Peyer's patch (tissue), 4 donors: ENCODE measurements around the gene MMAB. TPM values are rescaled to one million over a fixed set of nuclear protein-coding genes. Genes with fewer than 3 reads are reported as not detected.
"Not testable (repeated sequence)": the region's sequence is repeated elsewhere in the genome, so short reads cannot be mapped to it uniquely, and the experiment has no call there.

Experiments
- DNase-seq, 3 donors: peaks; one replicate each; pipeline ENCODE4 v3.0.0-alpha.2; 2017 to 2019
- H3K27ac ChIP-seq, 4 donors: fragments of 200-600 bp; sonication (generic); one replicate each; pipeline ENCODE4 v1.5.1; 2016 to 2019
- H3K27me3 ChIP-seq, 2 donors: fragments of 200-600 bp; sonication (generic); one replicate each; pipeline ENCODE4 v1.5.1; 2019
- H3K36me3 ChIP-seq, 3 donors: fragments of 200-600 bp; sonication (generic); one replicate each; pipeline ENCODE4 v1.5.1; 2016 to 2019
- H3K4me1 ChIP-seq, 4 donors: fragments of 200-600 bp; sonication (generic); one replicate each; pipeline ENCODE4 v1.5.1; 2016 to 2019
- H3K4me3 ChIP-seq, 4 donors: fragments of 200-600 bp; sonication (generic); 1 replicate in 3 of 4; 2 replicates in 1 of 4; pipeline ENCODE4 v1.5.1; 2016 to 2019; ENCODE audit warnings: mild to moderate bottlenecking in 1 of 4
- H3K9me3 ChIP-seq, 4 donors: fragments of 200-600 bp; sonication (generic); one replicate each; pipeline ENCODE4 v1.5.1; 2016 to 2019; ENCODE audit warnings: mild to moderate bottlenecking in 1 of 4
- CTCF ChIP-seq, 6 experiments: fragments of 450-650 bp in 4 of 6; fragments of 200-600 bp in 2 of 6; sonication (generic) in 1 of 6; IDR thresholded peaks; one replicate each; pipeline ENCODE4 v1.5.1; 2017 to 2019; ENCODE audit warnings: antibody characterized with exemption in 6 of 6, mild to moderate bottlenecking in 3 of 6, moderate library complexity in 1 of 6
- POLR2A ChIP-seq, 2 donors: fragments of 450-650 bp; IDR thresholded peaks; one replicate each; pipeline ENCODE4 v1.5.1; 2017; ENCODE audit warnings: antibody characterized with exemption in 2 of 2, mild to moderate bottlenecking in 2 of 2, moderate library complexity in 2 of 2
- total RNA-seq, 4 donors: library from RNA; depleted of rRNA; stranded (reverse); fragments of >200 nt; gene quantifications; one replicate each; pipeline ENCODE4 v1.1.0, GENCODE V29; 2016

MMAB gene
- total RNA-seq, 4 donors from 2014 or later, result 30.8 to 41.4 (median 32.1) TPM

GRCh38 chr12:109606320-109607028 lies 33.2 kb upstream of the MMAB start:
- H3K36me3 ChIP-seq, result no peaks in the 10 kb centered on the region
- no peaks in the 10 kb centered on the region for H3K9me3 ChIP-seq
- H3K4me1 ChIP-seq, result no peaks in the 10 kb centered on the region
- no peaks in the 10 kb centered on the region for H3K27me3 ChIP-seq
- H3K27ac ChIP-seq, result no peak overlapping the region
- H3K4me3 ChIP-seq, result no peak overlapping the region
- TF ChIP-seq CTCF (IDR thresholded peaks at IDR 0.05) (no peak), POLR2A (IDR thresholded peaks at IDR 0.05) (no peak)
- no peak for DNase-seq

GRCh38 chr12:109605599-109606228 lies 32.4 kb upstream of the MMAB start:
- DNase-seq, result no peak
- H3K9me3 ChIP-seq, result no peaks in the 10 kb centered on the region

GRCh38 chr12:109605016-109605415 lies 31.7 kb upstream of the MMAB start:
- no peak for DNase-seq
- Histone ChIP-seq H3K27ac (no peak overlapping the region), H3K36me3 (no peaks in the 10 kb centered on the region), H3K4me1 (no peaks in the 10 kb centered on the region), H3K4me3 (no peak overlapping the region), H3K9me3 (no peaks in the 10 kb centered on the region), H3K27me3 (no peaks in the 10 kb centered on the region)
- no peak for TF ChIP-seq POLR2A (IDR thresholded peaks at IDR 0.05)
- TF ChIP-seq CTCF (IDR thresholded peaks at IDR 0.05), result no peak

More at GRCh38 chr12:109605599-109606228, 32.4 kb upstream of the MMAB start:
- H3K27ac ChIP-seq, result no peak overlapping the region
- no peak overlapping the region for H3K4me3 ChIP-seq
- H3K36me3 ChIP-seq, result no peaks in the 10 kb centered on the region
- no peaks in the 10 kb centered on the region for H3K4me1 ChIP-seq
- H3K27me3 ChIP-seq, result no peaks in the 10 kb centered on the region
- TF ChIP-seq POLR2A (IDR thresholded peaks at IDR 0.05), result no peak
- TF ChIP-seq CTCF (IDR thresholded peaks at IDR 0.05), result no peak

GRCh38 chr12:109604132-109604585 lies 30.9 kb upstream of the MMAB start:
- no peak for TF ChIP-seq CTCF (IDR thresholded peaks at IDR 0.05)
- TF ChIP-seq POLR2A (IDR thresholded peaks at IDR 0.05), result no peak
- Histone ChIP-seq H3K36me3 (no peaks in the 10 kb centered on the region), H3K4me1 (no peaks in the 10 kb centered on the region), H3K27me3 (no peaks in the 10 kb centered on the region), H3K9me3 (no peaks in the 10 kb centered on the region), H3K27ac (no peak overlapping the region), H3K4me3 (no peak overlapping the region)
- DNase-seq, result no peak

GRCh38 chr12:109602132-109602531 lies 28.8 kb upstream of the MMAB start:
- H3K4me3 ChIP-seq, H3K27ac ChIP-seq, H3K9me3 ChIP-seq, H3K4me1 ChIP-seq, DNase-seq, H3K36me3 ChIP-seq, H3K27me3 ChIP-seq: not testable (repeated sequence)

- TF ChIP-seq CTCF (IDR thresholded peaks at IDR 0.05) (no peak), POLR2A (IDR thresholded peaks at IDR 0.05) (no peak)
- peaks cover 0 to 4% (median 0%) of the 10 kb centered on the region in 3 donors for H3K36me3 ChIP-seq
Measured at GRCh38 chr12:109601557-109601956, 28.3 kb upstream of the MMAB start.

More at GRCh38 chr12:109601557-109601956, 28.3 kb upstream of the MMAB start:
- Histone ChIP-seq H3K27me3 (no peaks in the 10 kb centered on the region), H3K4me3 (no peak overlapping the region), H3K4me1 (peaks cover 0 to 7% (median 3%) of the 10 kb centered on the region in 4 donors), H3K27ac (no peak overlapping the region), H3K9me3 (no peaks in the 10 kb centered on the region)
- DNase-seq, result no peak
